Osteoblast (primary cell): ENCODE data around the gene NUTM2D. TPM values are rescaled to one million over a fixed set of nuclear protein-coding genes. Genes with fewer than 3 reads are reported as not detected.
"Not testable (repeated sequence)": the region's sequence is repeated elsewhere in the genome, so short reads cannot be mapped to it uniquely, and the experiment has no call there.

Source experiments
- DNase-seq: peaks from one replicate; pipeline ENCODE4 v3.0.0; 2011; ENCODE audit warnings: low spot score, mixed read lengths; ENCODE audit not compliant: insufficient read length; ENCODE audit errors: missing footprints
- H2AFZ ChIP-seq: 2 replicates; pipeline ENCODE4 v1.6.0; 2011; ENCODE audit warnings: mild to moderate bottlenecking, low read length
- H3K27ac ChIP-seq: 2 replicates; pipeline ENCODE4 v1.5.1; 2011; ENCODE audit warnings: mild to moderate bottlenecking, low read depth, low read length, moderate library complexity
- H3K27me3 ChIP-seq: 2 replicates; pipeline ENCODE4 v1.6.0; 2012; ENCODE audit warnings: mild to moderate bottlenecking, control low read depth, inconsistent platforms, low read length, moderate library complexity; ENCODE audit not compliant: insufficient read depth
- H3K36me3 ChIP-seq: 2 replicates; pipeline ENCODE4 v1.5.1; 2011; ENCODE audit warnings: mild to moderate bottlenecking, low read length, control low read depth, moderate library complexity; ENCODE audit not compliant: insufficient read depth
- H3K4me1 ChIP-seq: 2 replicates; pipeline ENCODE4 v1.5.1; 2011; ENCODE audit warnings: mild to moderate bottlenecking, low read length, control low read depth, moderate library complexity; ENCODE audit not compliant: insufficient read depth
- H3K4me2 ChIP-seq: 2 replicates; pipeline ENCODE4 v1.6.0; 2011; ENCODE audit warnings: mild to moderate bottlenecking, low read length; ENCODE audit not compliant: insufficient read depth
- H3K4me3 ChIP-seq: fragments of 200-600 bp; sonication (generic); 3 replicates; pipeline ENCODE4 v1.5.1; 2012; ENCODE audit warnings: mild to moderate bottlenecking, low read length, inconsistent platforms; ENCODE audit not compliant: insufficient read depth
- H3K79me2 ChIP-seq: 2 replicates; pipeline ENCODE4 v1.6.0; 2012; ENCODE audit warnings: mild to moderate bottlenecking, low read length, control low read depth, inconsistent platforms; ENCODE audit not compliant: insufficient read depth
- H3K9me3 ChIP-seq: 2 replicates; pipeline ENCODE4 v1.5.1; 2011; ENCODE audit warnings: low read depth, low read length, control low read depth
- H4K20me1 ChIP-seq: 2 replicates; pipeline ENCODE4 v1.6.0; 2012; ENCODE audit warnings: mild to moderate bottlenecking, low read length, control low read depth; ENCODE audit not compliant: insufficient read depth
- CTCF ChIP-seq: IDR thresholded peaks from 2 replicates; pipeline ENCODE4 v1.5.1; 2011; ENCODE audit warnings: mild to moderate bottlenecking, low read depth, low read length, moderate library complexity; ENCODE audit errors: extremely low read depth
- total RNA-seq: library from RNA; depleted of rRNA; stranded (reverse); fragments of >200 nt; gene quantifications from 2 replicates; pipeline ENCODE4 v1.2.3, GENCODE V29; 2012

The NUTM2D gene
- total RNA-seq, 1 donor, result 1.8 TPM

GRCh38 chr10:87329131-87329530 is 28.4 kb upstream of the NUTM2D start:
- not testable (repeated sequence) for DNase-seq, H3K79me2 ChIP-seq, H3K27me3 ChIP-seq, H3K4me1 ChIP-seq, H2AFZ ChIP-seq, H3K36me3 ChIP-seq, H3K9me3 ChIP-seq, H3K4me2 ChIP-seq, H3K27ac ChIP-seq, H3K4me3 ChIP-seq, H4K20me1 ChIP-seq

GRCh38 chr10:87332687-87333086 is 24.9 kb upstream of the NUTM2D start:
- H3K9me3 ChIP-seq, H3K4me2 ChIP-seq, H4K20me1 ChIP-seq, H2AFZ ChIP-seq, H3K79me2 ChIP-seq, H3K27me3 ChIP-seq, H3K4me1 ChIP-seq, DNase-seq, H3K27ac ChIP-seq, H3K36me3 ChIP-seq, H3K4me3 ChIP-seq: not testable (repeated sequence)

- not testable (repeated sequence) for H2AFZ ChIP-seq, H3K9me3 ChIP-seq, H3K36me3 ChIP-seq, H4K20me1 ChIP-seq, H3K4me1 ChIP-seq, DNase-seq, H3K27me3 ChIP-seq
- Histone ChIP-seq H3K4me3 (peak overlapping the region; percentile 19), H3K4me2 (peak overlapping the region; percentile 58), H3K79me2 (peaks cover 21% of the 10 kb centered on the region), H3K27ac (peak overlapping the region; percentile 47)
These were observed 17.1 kb upstream of the NUTM2D start for GRCh38 chr10:87340411-87340810.

- H3K36me3 ChIP-seq, H3K27ac ChIP-seq, DNase-seq, H3K27me3 ChIP-seq, H2AFZ ChIP-seq, H3K4me1 ChIP-seq, H3K9me3 ChIP-seq, H4K20me1 ChIP-seq, H3K4me2 ChIP-seq: not testable (repeated sequence)
- Histone ChIP-seq H3K4me3 (peak overlapping the region; percentile 72), H3K79me2 (peaks cover 19% of the 10 kb centered on the region)
These were observed 15.9 kb upstream of the NUTM2D start for GRCh38 chr10:87341546-87342142.

- not testable (repeated sequence) for H3K4me1 ChIP-seq, H3K36me3 ChIP-seq, H3K4me2 ChIP-seq, H2AFZ ChIP-seq, H4K20me1 ChIP-seq, H3K9me3 ChIP-seq, H3K27me3 ChIP-seq
- peak overlapping the region; percentile 72 for H3K4me3 ChIP-seq
- H3K79me2 ChIP-seq, result peaks cover 18% of the 10 kb centered on the region
- H3K27ac ChIP-seq, result peak overlapping the region; percentile 37
- peak; percentile 58 for DNase-seq
These were observed 15.3 kb upstream of the NUTM2D start for GRCh38 chr10:87342249-87342710.

GRCh38 chr10:87342711-87343258 is 14.8 kb upstream of the NUTM2D start:
- H3K36me3 ChIP-seq, DNase-seq, H4K20me1 ChIP-seq, H3K27me3 ChIP-seq, H2AFZ ChIP-seq, H3K27ac ChIP-seq, H3K4me1 ChIP-seq, H3K9me3 ChIP-seq: not testable (repeated sequence)
- peak; percentile 29 for TF ChIP-seq CTCF
- Histone ChIP-seq H3K4me2 (peak overlapping the region; percentile 32), H3K4me3 (peak overlapping the region; percentile 72), H3K79me2 (peaks cover 14% of the 10 kb centered on the region)

- not testable (repeated sequence) for H3K79me2 ChIP-seq, H2AFZ ChIP-seq, H3K4me1 ChIP-seq, H4K20me1 ChIP-seq, H3K9me3 ChIP-seq, H3K27me3 ChIP-seq, H3K4me2 ChIP-seq, H3K27ac ChIP-seq, H3K4me3 ChIP-seq, H3K36me3 ChIP-seq, DNase-seq
These were observed 11.8 kb upstream of the NUTM2D start for GRCh38 chr10:87345743-87346142.

GRCh38 chr10:87350161-87350560 is 7.4 kb upstream of the NUTM2D start:
- not testable (repeated sequence) for H2AFZ ChIP-seq, H3K9me3 ChIP-seq, H3K27ac ChIP-seq, H3K4me2 ChIP-seq, H4K20me1 ChIP-seq, H3K4me1 ChIP-seq, H3K36me3 ChIP-seq, H3K4me3 ChIP-seq, DNase-seq, H3K27me3 ChIP-seq, H3K79me2 ChIP-seq
